ENCODE results near the gene DCTN5. TPM values are rescaled to one million over a fixed set of nuclear protein-coding genes. Genes with fewer than 3 reads are reported as not detected.
A peak's percentile ranks its signal among the peaks of the same experiment; 100 is the strongest.

Gene DCTN5
- total and polyA plus RNA-seq, 2 of the 13 experiments (the other 11 are each of a cell fraction or from before 2014, with no cell fraction given): 105 to 207 TPM

GRCh38 chr16:23640931-23641765 lies at the start of gene DCTN5, which contains the start of gene PALB2 (continued):
- TF ChIP-seq, protein P1, sequence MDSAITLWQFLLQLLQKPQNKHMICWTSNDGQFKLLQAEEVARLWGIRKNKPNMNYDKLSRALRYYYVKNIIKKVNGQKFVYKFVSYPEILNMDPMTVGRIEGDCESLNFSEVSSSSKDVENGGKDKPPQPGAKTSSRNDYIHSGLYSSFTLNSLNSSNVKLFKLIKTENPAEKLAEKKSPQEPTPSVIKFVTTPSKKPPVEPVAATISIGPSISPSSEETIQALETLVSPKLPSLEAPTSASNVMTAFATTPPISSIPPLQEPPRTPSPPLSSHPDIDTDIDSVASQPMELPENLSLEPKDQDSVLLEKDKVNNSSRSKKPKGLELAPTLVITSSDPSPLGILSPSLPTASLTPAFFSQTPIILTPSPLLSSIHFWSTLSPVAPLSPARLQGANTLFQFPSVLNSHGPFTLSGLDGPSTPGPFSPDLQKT (CRISPR knock-in tag; IDR thresholded peaks at IDR 0.05; ENCODE audit: borderline replicate concordance): peak; percentile 88
- TF ChIP-seq ZFP41 (CRISPR knock-in tag; IDR thresholded peaks at IDR 0.05; ENCODE audit: borderline replicate concordance): no peak; the same call in 1 of the 2 replicates
- TF ChIP-seq, protein P2, sequence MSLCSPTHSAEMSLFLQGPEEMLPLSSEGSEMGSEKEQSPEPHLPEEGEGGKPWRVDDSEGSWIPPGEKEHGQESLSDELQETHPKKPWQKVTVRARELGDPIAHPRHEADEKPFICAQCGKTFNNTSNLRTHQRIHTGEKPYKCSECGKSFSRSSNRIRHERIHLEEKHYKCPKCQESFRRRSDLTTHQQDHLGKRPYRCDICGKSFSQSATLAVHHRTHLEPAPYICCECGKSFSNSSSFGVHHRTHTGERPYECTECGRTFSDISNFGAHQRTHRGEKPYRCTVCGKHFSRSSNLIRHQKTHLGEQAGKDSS (CRISPR knock-in tag; IDR thresholded peaks at IDR 0.05; ENCODE audit: borderline replicate concordance, low read depth): peak; percentile 54; the same call in 1 of the 2 replicates
- peak; percentile 3; the same call in 1 of the 2 replicates for TF ChIP-seq STAG1 (CRISPR knock-in tag; IDR thresholded peaks at IDR 0.05)
- no peak for TF ChIP-seq EHMT2 (IDR thresholded peaks at IDR 0.05; ENCODE audit: borderline replicate concordance, low read depth, low read length)
- TF ChIP-seq TAF1 (CRISPR knock-in tag; IDR thresholded peaks at IDR 0.05): peak; percentile 89
- TF ChIP-seq, protein P3, sequence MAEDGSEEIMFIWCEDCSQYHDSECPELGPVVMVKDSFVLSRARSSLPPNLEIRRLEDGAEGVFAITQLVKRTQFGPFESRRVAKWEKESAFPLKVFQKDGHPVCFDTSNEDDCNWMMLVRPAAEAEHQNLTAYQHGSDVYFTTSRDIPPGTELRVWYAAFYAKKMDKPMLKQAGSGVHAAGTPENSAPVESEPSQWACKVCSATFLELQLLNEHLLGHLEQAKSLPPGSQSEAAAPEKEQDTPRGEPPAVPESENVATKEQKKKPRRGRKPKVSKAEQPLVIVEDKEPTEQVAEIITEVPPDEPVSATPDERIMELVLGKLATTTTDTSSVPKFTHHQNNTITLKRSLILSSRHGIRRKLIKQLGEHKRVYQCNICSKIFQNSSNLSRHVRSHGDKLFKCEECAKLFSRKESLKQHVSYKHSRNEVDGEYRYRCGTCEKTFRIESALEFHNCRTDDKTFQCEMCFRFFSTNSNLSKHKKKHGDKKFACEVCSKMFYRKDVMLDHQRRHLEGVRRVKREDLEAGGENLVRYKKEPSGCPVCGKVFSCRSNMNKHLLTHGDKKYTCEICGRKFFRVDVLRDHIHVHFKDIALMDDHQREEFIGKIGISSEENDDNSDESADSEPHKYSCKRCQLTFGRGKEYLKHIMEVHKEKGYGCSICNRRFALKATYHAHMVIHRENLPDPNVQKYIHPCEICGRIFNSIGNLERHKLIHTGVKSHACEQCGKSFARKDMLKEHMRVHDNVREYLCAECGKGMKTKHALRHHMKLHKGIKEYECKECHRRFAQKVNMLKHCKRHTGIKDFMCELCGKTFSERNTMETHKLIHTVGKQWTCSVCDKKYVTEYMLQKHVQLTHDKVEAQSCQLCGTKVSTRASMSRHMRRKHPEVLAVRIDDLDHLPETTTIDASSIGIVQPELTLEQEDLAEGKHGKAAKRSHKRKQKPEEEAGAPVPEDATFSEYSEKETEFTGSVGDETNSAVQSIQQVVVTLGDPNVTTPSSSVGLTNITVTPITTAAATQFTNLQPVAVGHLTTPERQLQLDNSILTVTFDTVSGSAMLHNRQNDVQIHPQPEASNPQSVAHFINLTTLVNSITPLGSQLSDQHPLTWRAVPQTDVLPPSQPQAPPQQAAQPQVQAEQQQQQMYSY (CRISPR knock-in tag; IDR thresholded peaks at IDR 0.05): peak; percentile 85; the same call in 1 of the 2 replicates
- TF ChIP-seq PHF5A (CRISPR knock-in tag; IDR thresholded peaks at IDR 0.05; ENCODE audit: low read depth, unreplicated experiment): peak; percentile 97
- no peak for TF ChIP-seq SCMH1 (CRISPR knock-in tag; IDR thresholded peaks at IDR 0.05; ENCODE audit: borderline replicate concordance)
- TF ChIP-seq CREB3 (CRISPR knock-in tag; IDR thresholded peaks at IDR 0.05): peak; percentile 96
- peak; percentile 70 for TF ChIP-seq GATAD2A (CRISPR knock-in tag; IDR thresholded peaks at IDR 0.05)
- TF ChIP-seq, protein P4, sequence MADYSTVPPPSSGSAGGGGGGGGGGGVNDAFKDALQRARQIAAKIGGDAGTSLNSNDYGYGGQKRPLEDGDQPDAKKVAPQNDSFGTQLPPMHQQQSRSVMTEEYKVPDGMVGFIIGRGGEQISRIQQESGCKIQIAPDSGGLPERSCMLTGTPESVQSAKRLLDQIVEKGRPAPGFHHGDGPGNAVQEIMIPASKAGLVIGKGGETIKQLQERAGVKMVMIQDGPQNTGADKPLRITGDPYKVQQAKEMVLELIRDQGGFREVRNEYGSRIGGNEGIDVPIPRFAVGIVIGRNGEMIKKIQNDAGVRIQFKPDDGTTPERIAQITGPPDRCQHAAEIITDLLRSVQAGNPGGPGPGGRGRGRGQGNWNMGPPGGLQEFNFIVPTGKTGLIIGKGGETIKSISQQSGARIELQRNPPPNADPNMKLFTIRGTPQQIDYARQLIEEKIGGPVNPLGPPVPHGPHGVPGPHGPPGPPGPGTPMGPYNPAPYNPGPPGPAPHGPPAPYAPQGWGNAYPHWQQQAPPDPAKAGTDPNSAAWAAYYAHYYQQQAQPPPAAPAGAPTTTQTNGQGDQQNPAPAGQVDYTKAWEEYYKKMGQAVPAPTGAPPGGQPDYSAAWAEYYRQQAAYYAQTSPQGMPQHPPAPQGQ (CRISPR knock-in tag; IDR thresholded peaks at IDR 0.05; ENCODE audit: borderline replicate concordance): no peak
- TF ChIP-seq, protein P5, sequence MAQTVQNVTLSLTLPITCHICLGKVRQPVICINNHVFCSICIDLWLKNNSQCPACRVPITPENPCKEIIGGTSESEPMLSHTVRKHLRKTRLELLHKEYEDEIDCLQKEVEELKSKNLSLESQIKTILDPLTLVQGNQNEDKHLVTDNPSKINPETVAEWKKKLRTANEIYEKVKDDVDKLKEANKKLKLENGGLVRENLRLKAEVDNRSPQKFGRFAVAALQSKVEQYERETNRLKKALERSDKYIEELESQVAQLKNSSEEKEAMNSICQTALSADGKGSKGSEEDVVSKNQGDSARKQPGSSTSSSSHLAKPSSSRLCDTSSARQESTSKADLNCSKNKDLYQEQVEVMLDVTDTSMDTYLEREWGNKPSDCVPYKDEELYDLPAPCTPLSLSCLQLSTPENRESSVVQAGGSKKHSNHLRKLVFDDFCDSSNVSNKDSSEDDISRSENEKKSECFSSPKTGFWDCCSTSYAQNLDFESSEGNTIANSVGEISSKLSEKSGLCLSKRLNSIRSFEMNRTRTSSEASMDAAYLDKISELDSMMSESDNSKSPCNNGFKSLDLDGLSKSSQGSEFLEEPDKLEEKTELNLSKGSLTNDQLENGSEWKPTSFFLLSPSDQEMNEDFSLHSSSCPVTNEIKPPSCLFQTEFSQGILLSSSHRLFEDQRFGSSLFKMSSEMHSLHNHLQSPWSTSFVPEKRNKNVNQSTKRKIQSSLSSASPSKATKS (CRISPR knock-in tag; IDR thresholded peaks at IDR 0.05): no peak; the same call in 1 of the 2 replicates
- peak; percentile 97 for TF ChIP-seq RNF2 (conservative IDR thresholded peaks at IDR 0.05; ENCODE audit: low read depth)
- peak; percentile 97 for TF ChIP-seq BORCS8-MEF2B (CRISPR knock-in tag; IDR thresholded peaks at IDR 0.05)
